ENCODE results near the gene FAM167B.
A peak's percentile ranks its signal among the peaks of the same experiment; 100 is the strongest.
"Not testable (repeated sequence)": the region's sequence is repeated elsewhere in the genome, so short reads cannot be mapped to it uniquely, and the experiment has no call there.

Gene FAM167B

GRCh38 chr1:32265846-32266245 lies 18.8 kb downstream of the FAM167B start:
- DNase-seq: no peak

- DNase-seq: no peak
Observed at GRCh38 chr1:32266921-32267591, 20.0 kb downstream of the FAM167B start.

GRCh38 chr1:32269744-32270143 lies 22.7 kb downstream of the FAM167B start:
- DNase-seq: no peak

- no peak for DNase-seq
Observed at GRCh38 chr1:32272557-32273390, 25.8 kb downstream of the FAM167B start.

GRCh38 chr1:32273391-32274208 lies 26.6 kb downstream of the FAM167B start:
- no peak for DNase-seq

- no peak for DNase-seq
Observed at GRCh38 chr1:32274646-32275340, 27.8 kb downstream of the FAM167B start.

GRCh38 chr1:32275424-32275823 lies 28.4 kb downstream of the FAM167B start:
- no peak for DNase-seq

GRCh38 chr1:32276032-32276782 lies 29.2 kb downstream of the FAM167B start:
- no peak for DNase-seq

- not testable (repeated sequence) for DNase-seq
Observed at GRCh38 chr1:32284777-32285176, 37.8 kb downstream of the FAM167B start.

- no peak for DNase-seq
Observed at GRCh38 chr1:32285658-32286057, 38.6 kb downstream of the FAM167B start.

GRCh38 chr1:32286763-32287162 lies 39.7 kb downstream of the FAM167B start:
- DNase-seq: no peak

- DNase-seq: no peak
Observed at GRCh38 chr1:32289256-32289655, 42.2 kb downstream of the FAM167B start.

GRCh38 chr1:32291145-32291707 lies 44.2 kb downstream of the FAM167B start:
- no peak for DNase-seq

- DNase-seq: peak; percentile 80
Observed at GRCh38 chr1:32291708-32292538, 44.9 kb downstream of the FAM167B start, which contains the start of gene HDAC1. TSS of gene HDAC1 (plus strand) at chr1:32292083. CDS start at chr1:32292170, 87 bp downstream.

GRCh38 chr1:32298211-32298610 lies 51.2 kb downstream of the FAM167B start:
- not testable (repeated sequence) for DNase-seq
